H1 (cell line): ENCODE data around the gene DNTT. TPM values are rescaled to one million over a fixed set of nuclear protein-coding genes. Genes with fewer than 3 reads are reported as not detected.

Experiments
- ATF3 ChIP-seq: IDR thresholded peaks from 2 replicates; pipeline ENCODE4 v1.6.1; 2011; ENCODE audit warnings: low read depth, mild to moderate bottlenecking, low read length; ENCODE audit not compliant: insufficient read depth
- MAFK ChIP-seq: IDR thresholded peaks from 2 replicates; pipeline ENCODE4 v1.6.1; 2012; ENCODE audit warnings: low read depth, mild to moderate bottlenecking, improper control_type of control experiment, low read length
- SP2 ChIP-seq: IDR thresholded peaks from 2 replicates; pipeline ENCODE4 v1.6.1; 2012; ENCODE audit warnings: mild to moderate bottlenecking, low read length, inconsistent platforms
- TBP ChIP-seq: IDR thresholded peaks from 2 replicates; pipeline ENCODE4 v1.6.1; 2011; ENCODE audit warnings: low read depth, low read length, improper control_type of control experiment
- polyA plus RNA-seq, 7 experiments: library from polyadenylated mRNA; depleted of rRNA in 3 of 7; stranded (reverse) in 5 of 7; unstranded in 2 of 7; fragments of >200 nt in 5 of 7; fragments of 200-250 nt in 2 of 7; gene quantifications; 1 replicate in 5 of 7; 2 replicates in 1 of 7; 4 replicates in 1 of 7; pipeline versions ENCODE4 v1.2.1 to v1.2.3, GENCODE V29; 2011 to 2013; ENCODE audit warnings: missing spikeins in 2 of 7, mixed read lengths in 2 of 7
- total RNA-seq: library from RNA; stranded (reverse); fragmentation: NEBNext Ultra II Directional; extraction: Animal tissue kit (Norgen Biotek cat#: 25700); gene quantifications from 2 replicates; pipeline ENCODE4 v1.2.1, GENCODE V29; 2021

The DNTT gene
- total and polyA plus RNA-seq, 2 of the 8 experiments (the other 6 are each of a cell fraction or from before 2014, with no cell fraction given): not detected

DNA sequence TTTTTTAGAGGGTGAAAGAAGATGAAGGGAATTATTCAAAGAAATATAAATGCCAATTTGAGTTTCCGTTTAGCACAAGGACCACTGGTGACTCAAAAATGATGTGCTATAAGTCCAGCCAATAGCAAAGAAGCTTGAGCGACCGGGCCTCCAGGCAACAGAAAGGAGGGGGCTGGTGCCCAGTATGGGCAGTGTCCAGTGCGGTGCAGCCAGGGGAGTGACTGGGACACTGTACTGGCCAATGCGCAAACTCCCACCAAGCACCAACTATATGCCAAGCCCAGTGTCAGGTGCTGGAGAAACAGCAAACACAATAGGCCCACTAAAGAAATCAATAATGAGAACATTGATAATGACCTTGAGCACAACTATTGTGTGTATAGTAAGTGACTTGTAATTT is 64.7 kb downstream of the DNTT start (continued):
- no peak for TF ChIP-seq TBP
- TF ChIP-seq SP2: no peak
- no peak for TF ChIP-seq ATF3
- no peak for TF ChIP-seq MAFK
